ENCODE measurements around the gene SMIM9.

Gene SMIM9

GRCh38 chrX:154780968-154781367 is 53.5 kb downstream of the SMIM9 start:
- no peak for DNase-seq (ENCODE audit: low read depth in 2 of 2)

- DNase-seq (ENCODE audit: low read depth in 2 of 2): no peak
Measured at GRCh38 chrX:154779261-154779660, 55.2 kb downstream of the SMIM9 start.

GRCh38 chrX:154776753-154777152 is 57.7 kb downstream of the SMIM9 start:
- no peak for DNase-seq (ENCODE audit: low read depth in 2 of 2)

- DNase-seq (ENCODE audit: low read depth in 2 of 2): no peak
Measured at GRCh38 chrX:154775419-154776349, 58.8 kb downstream of the SMIM9 start.

- no peak for DNase-seq (ENCODE audit: low read depth in 2 of 2)
Measured at GRCh38 chrX:154774622-154775021, 59.8 kb downstream of the SMIM9 start.

Data from stimulated activated CD4-positive, alpha-beta T cell treated with anti-CD3 and anti-CD28 coated beads, Interleukin-4, amount 100 ng/mL, for 48 hours (primary cell).